Measurements from ENCODE around the gene CAND2. TPM values are rescaled to one million over a fixed set of nuclear protein-coding genes. Genes with fewer than 3 reads are reported as not detected.

The CAND2 gene
- total and polyA plus RNA-seq, 2 experiments from 2014 or later = 5.6 to 20.5 TPM

DNA sequence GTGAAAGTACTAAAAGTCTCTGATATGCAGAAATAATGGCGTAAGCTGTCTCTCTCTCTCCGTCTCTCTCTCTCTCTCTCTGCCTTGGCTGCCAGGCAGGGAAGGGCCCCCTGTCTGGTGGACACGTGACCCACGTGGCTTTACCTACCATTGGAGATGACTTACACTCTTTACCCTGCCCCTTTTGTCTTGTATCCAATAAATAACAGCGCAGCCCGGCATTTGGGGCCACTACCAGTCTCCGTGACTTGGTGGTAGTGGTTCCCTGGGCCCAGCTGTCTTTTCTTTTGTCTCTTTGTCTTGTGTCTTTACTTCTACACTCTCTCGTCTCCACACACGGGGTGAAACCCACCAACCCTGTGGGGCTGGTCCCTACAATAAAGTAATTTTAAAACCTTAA, 25.2 kb upstream of the CAND2 start (continued):
- TF ChIP-seq, protein P1, sequence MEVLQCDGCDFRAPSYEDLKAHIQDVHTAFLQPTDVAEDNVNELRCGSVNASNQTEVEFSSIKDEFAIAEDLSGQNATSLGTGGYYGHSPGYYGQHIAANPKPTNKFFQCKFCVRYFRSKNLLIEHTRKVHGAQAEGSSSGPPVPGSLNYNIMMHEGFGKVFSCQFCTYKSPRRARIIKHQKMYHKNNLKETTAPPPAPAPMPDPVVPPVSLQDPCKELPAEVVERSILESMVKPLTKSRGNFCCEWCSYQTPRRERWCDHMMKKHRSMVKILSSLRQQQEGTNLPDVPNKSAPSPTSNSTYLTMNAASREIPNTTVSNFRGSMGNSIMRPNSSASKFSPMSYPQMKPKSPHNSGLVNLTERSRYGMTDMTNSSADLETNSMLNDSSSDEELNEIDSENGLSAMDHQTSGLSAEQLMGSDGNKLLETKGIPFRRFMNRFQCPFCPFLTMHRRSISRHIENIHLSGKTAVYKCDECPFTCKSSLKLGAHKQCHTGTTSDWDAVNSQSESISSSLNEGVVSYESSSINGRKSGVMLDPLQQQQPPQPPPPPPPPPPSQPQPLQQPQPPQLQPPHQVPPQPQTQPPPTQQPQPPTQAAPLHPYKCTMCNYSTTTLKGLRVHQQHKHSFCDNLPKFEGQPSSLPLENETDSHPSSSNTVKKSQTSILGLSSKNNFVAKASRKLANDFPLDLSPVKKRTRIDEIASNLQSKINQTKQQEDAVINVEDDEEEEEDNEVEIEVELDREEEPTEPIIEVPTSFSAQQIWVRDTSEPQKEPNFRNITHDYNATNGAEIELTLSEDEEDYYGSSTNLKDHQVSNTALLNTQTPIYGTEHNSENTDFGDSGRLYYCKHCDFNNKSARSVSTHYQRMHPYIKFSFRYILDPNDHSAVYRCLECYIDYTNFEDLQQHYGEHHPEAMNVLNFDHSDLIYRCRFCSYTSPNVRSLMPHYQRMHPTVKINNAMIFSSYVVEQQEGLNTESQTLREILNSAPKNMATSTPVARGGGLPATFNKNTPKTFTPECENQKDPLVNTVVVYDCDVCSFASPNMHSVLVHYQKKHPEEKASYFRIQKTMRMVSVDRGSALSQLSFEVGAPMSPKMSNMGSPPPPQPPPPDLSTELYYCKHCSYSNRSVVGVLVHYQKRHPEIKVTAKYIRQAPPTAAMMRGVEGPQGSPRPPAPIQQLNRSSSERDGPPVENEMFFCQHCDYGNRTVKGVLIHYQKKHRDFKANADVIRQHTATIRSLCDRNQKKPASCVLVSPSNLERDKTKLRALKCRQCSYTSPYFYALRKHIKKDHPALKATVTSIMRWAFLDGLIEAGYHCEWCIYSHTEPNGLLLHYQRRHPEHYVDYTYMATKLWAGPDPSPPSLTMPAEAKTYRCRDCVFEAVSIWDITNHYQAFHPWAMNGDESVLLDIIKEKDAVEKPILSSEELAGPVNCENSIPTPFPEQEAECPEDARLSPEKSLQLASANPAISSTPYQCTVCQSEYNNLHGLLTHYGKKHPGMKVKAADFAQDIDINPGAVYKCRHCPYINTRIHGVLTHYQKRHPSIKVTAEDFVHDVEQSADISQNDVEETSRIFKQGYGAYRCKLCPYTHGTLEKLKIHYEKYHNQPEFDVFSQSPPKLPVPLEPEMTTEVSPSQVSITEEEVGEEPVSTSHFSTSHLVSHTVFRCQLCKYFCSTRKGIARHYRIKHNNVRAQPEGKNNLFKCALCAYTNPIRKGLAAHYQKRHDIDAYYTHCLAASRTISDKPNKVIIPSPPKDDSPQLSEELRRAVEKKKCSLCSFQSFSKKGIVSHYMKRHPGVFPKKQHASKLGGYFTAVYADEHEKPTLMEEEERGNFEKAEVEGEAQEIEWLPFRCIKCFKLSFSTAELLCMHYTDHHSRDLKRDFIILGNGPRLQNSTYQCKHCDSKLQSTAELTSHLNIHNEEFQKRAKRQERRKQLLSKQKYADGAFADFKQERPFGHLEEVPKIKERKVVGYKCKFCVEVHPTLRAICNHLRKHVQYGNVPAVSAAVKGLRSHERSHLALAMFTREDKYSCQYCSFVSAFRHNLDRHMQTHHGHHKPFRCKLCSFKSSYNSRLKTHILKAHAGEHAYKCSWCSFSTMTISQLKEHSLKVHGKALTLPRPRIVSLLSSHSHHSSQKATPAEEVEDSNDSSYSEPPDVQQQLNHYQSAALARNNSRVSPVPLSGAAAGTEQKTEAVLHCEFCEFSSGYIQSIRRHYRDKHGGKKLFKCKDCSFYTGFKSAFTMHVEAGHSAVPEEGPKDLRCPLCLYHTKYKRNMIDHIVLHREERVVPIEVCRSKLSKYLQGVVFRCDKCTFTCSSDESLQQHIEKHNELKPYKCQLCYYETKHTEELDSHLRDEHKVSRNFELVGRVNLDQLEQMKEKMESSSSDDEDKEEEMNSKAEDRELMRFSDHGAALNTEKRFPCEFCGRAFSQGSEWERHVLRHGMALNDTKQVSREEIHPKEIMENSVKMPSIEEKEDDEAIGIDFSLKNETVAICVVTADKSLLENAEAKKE (CRISPR knock-in tag; IDR thresholded peaks at IDR 0.05) = no peak
- TF ChIP-seq POLR2AphosphoS5 (IDR thresholded peaks at IDR 0.05; ENCODE audit: low read depth) (no peak), ZNF114 (CRISPR knock-in tag; IDR thresholded peaks at IDR 0.05) (no peak), EZH2phosphoT487 (IDR thresholded peaks at IDR 0.05; ENCODE audit: unreplicated experiment) (no peak), ZNF331 (CRISPR knock-in tag; IDR thresholded peaks at IDR 0.05; ENCODE audit: low read depth) (no peak)

DNA sequence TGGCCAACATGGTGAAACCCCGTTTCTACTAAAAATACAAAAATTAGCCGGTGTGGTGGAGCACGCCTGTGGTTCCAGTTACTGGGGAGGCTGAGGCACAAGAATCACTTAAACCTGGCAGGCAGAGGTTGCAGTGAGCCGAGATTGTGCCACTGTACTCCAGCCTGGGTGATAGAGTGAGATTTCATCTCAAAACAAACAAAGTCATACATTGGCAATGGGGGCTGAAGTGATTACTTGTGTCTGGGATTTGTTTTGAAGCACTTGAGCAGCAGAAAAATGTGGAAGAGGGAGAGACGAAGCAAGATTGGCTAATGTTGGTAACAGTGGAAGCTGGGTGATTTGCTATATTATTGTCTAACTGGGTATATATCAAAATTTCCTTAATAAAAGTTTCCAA, 24.0 kb upstream of the CAND2 start:
- no peaks in the 10 kb centered on the region for H3K36me3 Mint-ChIP-seq (ENCODE audit: low read depth)
- H3K4me1 Mint-ChIP-seq = no peaks in the 10 kb centered on the region
- DNase-seq (ENCODE audit: low spot score) (no peak), ATAC-seq (no peak)
- H3K9me3 Mint-ChIP-seq = no peaks in the 10 kb centered on the region; the same call in 2 of the 3 replicates
- H3K27ac ChIP-seq (ENCODE audit: low read depth) = no peak overlapping the region
- no peaks in the 10 kb centered on the region for H4K20me1 ChIP-seq (replicated peaks; ENCODE audit: insufficient read depth)
- H2AFZ ChIP-seq = no peak overlapping the region
- no peak overlapping the region for H3K4me3 ChIP-seq
- no peaks in the 10 kb centered on the region for H3K36me3 ChIP-seq (ENCODE audit: insufficient read depth)
- no peak overlapping the region for H3K4me3 Mint-ChIP-seq
- no peak overlapping the region for H3K27ac Mint-ChIP-seq
- no peak overlapping the region for H3K4me2 ChIP-seq
- no peaks in the 10 kb centered on the region for H3K9me2 ChIP-seq (ENCODE audit: insufficient read depth)
- 0 out of 2 replicates have a peak, but pooled peaks cover 5% of the 10 kb centered on the region for H3K27me3 ChIP-seq (ENCODE audit: insufficient read depth)
- H3K4me1 ChIP-seq (ENCODE audit: insufficient read depth) = no peaks in the 10 kb centered on the region
- peaks cover 4% of the 10 kb centered on the region for H3K27me3 Mint-ChIP-seq (ENCODE audit: insufficient read depth, low read depth, poor library complexity)
- no peaks in the 10 kb centered on the region for H3K79me2 ChIP-seq (replicated peaks; ENCODE audit: insufficient read depth)
- no peaks in the 10 kb centered on the region for H3F3A ChIP-seq (replicated peaks; ENCODE audit: low read depth)
- TF ChIP-seq POLR2AphosphoS5 (IDR thresholded peaks at IDR 0.05; ENCODE audit: low read depth) = no peak
- TF ChIP-seq, protein P1 (CRISPR knock-in tag; IDR thresholded peaks at IDR 0.05) = no peak
- TF ChIP-seq CREB1 (CRISPR knock-in tag; IDR thresholded peaks at IDR 0.05; ENCODE audit: low read depth) = no peak
- TF ChIP-seq ZNF331 (CRISPR knock-in tag; IDR thresholded peaks at IDR 0.05; ENCODE audit: low read depth) = no peak
